Stomach (tissue), 19 donors: ENCODE measurements around the gene CLP1. TPM values are rescaled to one million over a fixed set of nuclear protein-coding genes. Genes with fewer than 3 reads are reported as not detected.

Experiments used
- DNase-seq, 2 donors: peaks; one replicate each; pipeline versions ENCODE4 v3.0.0 to v3.0.0-alpha.2; 2013 to 2019
- H3K27ac ChIP-seq, 5 donors: fragments of 200-600 bp in 4 of 5; sonication (generic) in 4 of 5; one replicate each; pipeline ENCODE4 v1.5.1; 2013 to 2019; ENCODE audit warnings: mild to moderate bottlenecking in 1 of 5, moderate library complexity in 1 of 5
- H3K27me3 ChIP-seq, 3 donors: fragments of 200-600 bp; sonication (generic); one replicate each; pipeline ENCODE4 v1.5.1; 2017 to 2019; ENCODE audit warnings: mixed run types in 1 of 3
- H3K36me3 ChIP-seq, 4 donors: fragments of 200-600 bp; sonication (generic); 1 replicate in 3 of 4; 2 replicates in 1 of 4; pipeline ENCODE4 v1.5.1; 2016 to 2019
- H3K4me1 ChIP-seq, 4 donors: fragments of 200-600 bp; sonication (generic); one replicate each; pipeline ENCODE4 v1.5.1; 2016 to 2019
- H3K4me3 ChIP-seq, 4 donors: fragments of 200-600 bp; sonication (generic) in 3 of 4; one replicate each; pipeline ENCODE4 v1.5.1; 2016 to 2019; ENCODE audit warnings: mild to moderate bottlenecking in 1 of 4
- H3K9me3 ChIP-seq, 4 donors: fragments of 200-600 bp; sonication (generic); one replicate each; pipeline ENCODE4 v1.5.1; 2016 to 2019
- CTCF ChIP-seq, 7 experiments: fragments of 450-650 bp in 4 of 7; fragments of 200-600 bp in 3 of 7; sonication (generic) in 3 of 7; IDR thresholded peaks; one replicate each; pipeline ENCODE4 v1.5.1; 2016 to 2019; ENCODE audit warnings: antibody characterized with exemption in 7 of 7, control low read depth in 2 of 7, mild to moderate bottlenecking in 1 of 7
- EP300 ChIP-seq: sonication (generic); formaldehyde crosslinking; IDR thresholded peaks from one replicate; pipeline ENCODE4 v1.6.1; 2017; ENCODE audit warnings: antibody characterized with exemption
- POLR2A ChIP-seq, 4 donors: fragments of 450-650 bp; IDR thresholded peaks; one replicate each; pipeline ENCODE4 v1.6.1; 2016; ENCODE audit warnings: antibody characterized with exemption in 4 of 4, control low read depth in 2 of 4, mild to moderate bottlenecking in 1 of 4, moderate library complexity in 1 of 4
- POLR2AphosphoS5 ChIP-seq, 3 donors: sonication (generic); formaldehyde crosslinking; IDR thresholded peaks; one replicate each; pipeline ENCODE4 v1.6.1; 2016; ENCODE audit warnings: antibody characterized with exemption in 3 of 3
- WGBS, 5 donors: extraction: QIAGEN DNeasy Blood & Tissue Kit in 3 of 5; methylation state at CpG; one replicate each; pipeline versions ENCODE4 v1.1.5 to v1.1.7; 2013 to 2018; 5-methylcytosine and 5-hydroxymethylcytosine counted together
- intact Hi-C: fragments of 100-400 bp; cut with DNase I; formaldehyde crosslinking; loops from one replicate; pipeline ENCODE4 v1.15.1; 2023; ENCODE audit warnings: low total_unique reads
- long read RNA-seq, 10 donors: transcript quantifications; one replicate each; lab custom pipeline, GENCODE V29; 2026
- polyA plus RNA-seq, 3 donors: library from polyadenylated mRNA; stranded (reverse); fragments of 200-250 nt; gene quantifications; one replicate each; pipeline ENCODE4 v1.2.3, GENCODE V29; 2013
- total RNA-seq, 5 donors: library from RNA; depleted of rRNA; stranded (reverse); fragments of >200 nt; gene quantifications; one replicate each; pipeline versions ENCODE4 v1.1.0 to v1.2.3, GENCODE V29; 2014 to 2016
- donor health status: healthy with polysubstance abuse.
- donor health status: Bipolar disorder and iron deficiency.
- donor health status: healthy.

Gene CLP1
- total RNA-seq (10 to 100 TPM in 3 of 5 donors, 1 to 10 TPM in 1, not detected in 1; 2.7 to 14.0 (median 11.2) TPM), polyA plus RNA-seq (10 to 100 TPM in 1 of 3 donors, 1 to 10 TPM in 2; 7.1 to 14.7 (median 9.2) TPM)
- long read RNA-seq, donor 1, partial matches to known transcripts: 0 of 2 reads
- long read RNA-seq, donor 1, other reads (novel, unspliced or antisense): 0 of 2 reads
- long read RNA-seq, donor 2, partial matches to known transcripts: 0 of 2 reads
- long read RNA-seq, donor 2, other reads (novel, unspliced or antisense): 0 of 2 reads
- long read RNA-seq, donor 3, partial matches to known transcripts: 0 of 1 reads
- long read RNA-seq, donor 3, other reads (novel, unspliced or antisense): 0 of 1 reads
- long read RNA-seq, donor 4, partial matches to known transcripts: 0 of 1 reads
- long read RNA-seq, donor 4, other reads (novel, unspliced or antisense): 0 of 1 reads
- long read RNA-seq, donor 5, partial matches to known transcripts: 0 of 4 reads
- long read RNA-seq, donor 5, other reads (novel, unspliced or antisense): 0 of 4 reads
- long read RNA-seq, donor 6, partial matches to known transcripts: 0 of 5 reads
- long read RNA-seq, donor 6, other reads (novel, unspliced or antisense): 0 of 5 reads
- long read RNA-seq, donor 7, transcript CLP1-205 (3 exons, 2,435 nt): major isoform, 8 of 9 reads
- long read RNA-seq, donor 7, partial matches to known transcripts: 0 of 9 reads
- long read RNA-seq, donor 7, other reads (novel, unspliced or antisense): 0 of 9 reads
- long read RNA-seq, donor 8, transcript CLP1-205 (3 exons, 2,435 nt): major isoform, 5 of 5 reads
- long read RNA-seq, donor 8, partial matches to known transcripts: 0 of 5 reads
- long read RNA-seq, donor 8, other reads (novel, unspliced or antisense): 0 of 5 reads
- long read RNA-seq, donor 9, partial matches to known transcripts: 0 of 4 reads
- long read RNA-seq, donor 9, other reads (novel, unspliced or antisense): 0 of 4 reads
- long read RNA-seq, donor 10, partial matches to known transcripts: 0 of 1 reads
- long read RNA-seq, donor 10, other reads (novel, unspliced or antisense): 0 of 1 reads

DNA sequence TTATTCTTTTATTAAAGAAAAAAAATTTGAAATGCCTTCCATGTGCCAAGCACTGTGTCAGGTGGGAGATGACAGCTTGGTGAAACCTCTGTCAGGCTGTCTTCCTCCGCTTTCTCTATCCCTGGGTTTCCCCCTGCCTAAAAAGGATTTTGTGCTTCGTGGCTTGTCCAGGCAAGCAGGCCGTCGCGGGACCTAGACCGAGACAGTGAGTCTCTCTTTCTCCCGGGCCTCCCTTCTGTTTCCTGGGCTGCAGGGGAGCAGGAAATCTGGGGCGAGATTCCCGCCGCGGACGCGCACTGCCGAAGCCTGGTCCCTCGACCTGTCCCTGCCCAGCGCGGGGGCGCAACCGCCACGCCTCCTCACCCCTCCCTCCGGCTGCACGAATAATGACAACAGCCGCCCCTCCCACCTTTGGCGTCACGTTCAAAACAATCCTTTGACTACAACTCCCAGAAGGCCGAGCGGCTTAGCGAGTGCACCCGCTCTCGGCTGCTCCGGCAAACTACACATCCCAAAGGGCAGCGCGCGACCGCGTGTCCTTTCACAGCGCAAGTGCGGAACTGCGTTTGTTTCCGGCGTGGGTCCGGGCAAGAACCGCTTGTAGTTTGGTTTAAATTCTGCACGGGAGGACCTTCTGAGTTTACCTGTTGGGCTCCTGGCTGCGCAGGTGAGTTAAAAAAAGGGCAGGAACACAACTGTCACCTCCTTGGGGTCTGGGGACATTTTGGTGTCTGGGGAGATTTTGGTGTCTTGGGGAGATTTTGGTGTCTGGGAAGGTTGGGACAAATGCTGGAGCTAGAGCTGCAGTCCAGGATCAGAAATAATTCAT is at the start of gene CLP1:
CLP1 (plus strand) TSS at position 569 of the 829 bp plus-strand sequence. CDS start 1,715 bp downstream, outside the sequence.
- Histone ChIP-seq H3K9me3 (no peaks in the 10 kb centered on the region), H3K4me3 (peak within 1 kb of the TSS; percentile 61 to 91 (median 66)), H3K36me3 (peaks cover 27 to 37% (median 34%) of the 10 kb centered on the region in 4 donors), H3K27ac (peak within 1 kb of the TSS; percentile 86 to 93 (median 89)), H3K4me1 (peaks cover 11 to 44% (median 31%) of the 10 kb centered on the region in 4 donors), H3K27me3 (peaks cover 0 to 17% (median 0%) of the 10 kb centered on the region in 3 donors)
- peak; percentile 99 to 100 for DNase-seq
- WGBS, 5 donors: 0 to 2% (median 0%) methylated on average over 27 to 45 of the region's 45 CpGs
- TF ChIP-seq POLR2A (IDR thresholded peaks at IDR 0.05) (peak in 1 of 4 donors; percentile 30), POLR2AphosphoS5 (IDR thresholded peaks at IDR 0.05) (peak; percentile 77 to 96 (median 94)), EP300 (no peak)
- intact Hi-C loops: no loop called here

- no peak for TF ChIP-seq POLR2A (IDR thresholded peaks at IDR 0.05)
- no peak for TF ChIP-seq POLR2AphosphoS5 (IDR thresholded peaks at IDR 0.05)
- no peak for TF ChIP-seq CTCF (IDR thresholded peaks at IDR 0.05)
- TF ChIP-seq EP300: no peak
- Histone ChIP-seq H3K36me3 (peaks cover 23 to 92% (median 91%) of the 10 kb centered on the region in 4 donors), H3K4me1 (no peaks in the 10 kb centered on the region), H3K27ac (no peak overlapping the region), H3K27me3 (no peaks in the 10 kb centered on the region), H3K4me3 (no peak overlapping the region), H3K9me3 (no peaks in the 10 kb centered on the region)
- WGBS, 5 donors: 76 to 87% (median 84%) methylated on average over 4 of the region's 4 CpGs
- no peak for DNase-seq
- intact Hi-C loops: no loop called here
These were observed 47.4 kb upstream of the CLP1 start for GRCh38 chr11:57610170-57610569.

DNA sequence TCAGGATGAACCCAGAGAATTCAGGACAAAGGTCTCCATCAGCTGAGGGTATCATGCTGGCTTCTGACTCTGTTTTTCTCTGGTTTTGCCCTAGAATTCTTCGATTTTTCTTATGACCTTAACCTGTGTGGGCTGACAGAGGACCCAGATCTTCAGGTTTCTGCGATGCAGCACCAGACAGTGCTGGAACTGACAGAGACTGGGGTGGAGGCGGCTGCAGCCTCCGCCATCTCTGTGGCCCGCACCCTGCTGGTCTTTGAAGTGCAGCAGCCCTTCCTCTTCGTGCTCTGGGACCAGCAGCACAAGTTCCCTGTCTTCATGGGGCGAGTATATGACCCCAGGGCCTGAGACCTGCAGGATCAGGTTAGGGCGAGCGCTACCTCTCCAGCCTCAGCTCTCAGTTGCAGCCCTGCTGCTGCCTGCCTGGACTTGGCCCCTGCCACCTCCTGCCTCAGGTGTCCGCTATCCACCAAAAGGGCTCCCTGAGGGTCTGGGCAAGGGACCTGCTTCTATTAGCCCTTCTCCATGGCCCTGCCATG is 43.3 kb upstream of the CLP1 start:
- H3K9me3 ChIP-seq: peaks cover 0 to 4% (median 3%) of the 10 kb centered on the region in 4 donors
- H3K36me3 ChIP-seq: peaks cover 13 to 76% (median 70%) of the 10 kb centered on the region in 4 donors
- 73 to 85% (median 81%) methylated on average over 7 to 10 of the region's 10 CpGs for WGBS, 5 donors
- no peak overlapping the region for H3K4me3 ChIP-seq
- H3K4me1 ChIP-seq: no peaks in the 10 kb centered on the region
- H3K27ac ChIP-seq: no peak overlapping the region
- no peak for TF ChIP-seq EP300
- TF ChIP-seq POLR2A (IDR thresholded peaks at IDR 0.05): no peak
- no peak for TF ChIP-seq CTCF (IDR thresholded peaks at IDR 0.05)
- TF ChIP-seq POLR2AphosphoS5 (IDR thresholded peaks at IDR 0.05): no peak
- intact Hi-C loops: no loop called here
- no peaks in the 10 kb centered on the region for H3K27me3 ChIP-seq
- DNase-seq: no peak

DNA sequence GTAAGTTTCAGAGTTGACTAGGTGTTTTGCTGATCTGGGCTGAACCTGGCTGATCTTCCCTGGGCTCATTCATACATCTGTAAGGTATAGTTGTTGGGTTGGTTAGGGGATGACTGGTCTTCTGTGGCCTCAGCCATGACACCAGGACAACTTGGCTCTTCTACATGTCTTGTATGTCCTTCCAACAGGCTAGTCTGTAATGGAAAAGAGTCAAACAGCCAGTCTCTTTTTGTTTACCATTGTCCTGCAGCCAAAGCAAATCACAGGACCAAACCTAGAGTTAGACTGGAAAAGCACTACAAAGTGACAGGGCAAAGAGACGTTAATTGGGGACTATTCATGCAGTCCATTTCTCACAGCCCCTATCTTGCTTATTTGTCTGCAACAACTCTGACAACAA is 42.3 kb upstream of the CLP1 start:
- 67 to 87% (median 71%) methylated on average over 1 of the region's 1 CpG for WGBS, 5 donors
- TF ChIP-seq POLR2AphosphoS5 (IDR thresholded peaks at IDR 0.05): no peak
- no peak for TF ChIP-seq POLR2A (IDR thresholded peaks at IDR 0.05)
- no peak for TF ChIP-seq CTCF (IDR thresholded peaks at IDR 0.05)
- TF ChIP-seq EP300: no peak
- intact Hi-C loops: no loop called here

More for the DNA sequence above, 42.3 kb upstream of the CLP1 start:
- Histone ChIP-seq H3K27me3 (no peaks in the 10 kb centered on the region), H3K4me1 (no peaks in the 10 kb centered on the region), H3K36me3 (peaks cover 13 to 68% (median 63%) of the 10 kb centered on the region in 4 donors), H3K9me3 (peaks cover 0 to 13% (median 8%) of the 10 kb centered on the region in 4 donors), H3K27ac (no peak overlapping the region), H3K4me3 (no peak overlapping the region)
- no peak for DNase-seq
